NCI-H526 treated with DMSO at 0.1 percent for 48 hours (cell line): ENCODE results near the gene GLOD5.

Source experiments
- DNase-seq: peaks from one replicate; lab custom pipeline; 2025; lab: John Stamatoyannopoulos, UW

GLOD5 gene

DNA sequence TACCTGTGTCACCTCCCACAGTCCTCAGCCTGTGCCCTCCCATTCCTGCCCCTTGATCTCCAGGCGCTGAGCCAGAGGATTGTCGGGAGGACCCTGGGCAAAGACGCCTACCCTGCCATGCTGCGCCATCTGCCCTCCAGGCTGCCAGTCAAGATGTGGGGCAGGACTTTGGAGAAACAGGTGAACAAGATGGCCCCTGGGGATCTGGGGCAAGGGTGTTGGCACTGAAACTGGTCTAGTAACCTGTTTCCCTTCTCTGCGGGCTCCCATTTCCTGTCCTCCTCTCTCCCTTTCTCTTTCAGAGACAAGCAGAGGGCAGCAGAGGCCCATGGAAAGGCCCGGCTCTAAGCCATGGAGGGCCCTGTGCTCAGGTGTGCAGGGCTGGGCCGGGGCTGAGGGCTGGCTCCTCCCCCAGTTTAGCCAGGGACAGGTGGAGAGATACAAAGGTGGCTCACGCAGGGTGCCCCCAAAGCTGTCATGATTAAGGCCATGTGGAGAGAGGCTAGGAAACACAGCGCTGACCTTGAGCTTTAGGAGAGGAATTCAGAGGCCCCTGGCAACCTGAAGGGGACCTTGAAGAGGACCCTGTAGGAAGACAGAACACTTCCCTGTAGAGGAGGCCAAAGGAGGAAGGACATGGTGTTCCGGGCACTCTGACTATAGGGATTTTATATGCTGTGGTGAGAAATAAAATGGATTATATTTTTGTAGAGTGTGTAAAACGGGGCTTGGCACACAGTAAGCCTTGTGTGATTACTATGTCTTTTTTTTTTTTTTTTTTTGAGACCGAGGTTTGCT is at the start of gene GLOD5:
Gene GLOD5 (plus strand): TSS at position 74 of the 798 bp plus-strand sequence. CDS start 44 bp downstream, at position 118.
- DNase-seq: peak; percentile 30

DNA sequence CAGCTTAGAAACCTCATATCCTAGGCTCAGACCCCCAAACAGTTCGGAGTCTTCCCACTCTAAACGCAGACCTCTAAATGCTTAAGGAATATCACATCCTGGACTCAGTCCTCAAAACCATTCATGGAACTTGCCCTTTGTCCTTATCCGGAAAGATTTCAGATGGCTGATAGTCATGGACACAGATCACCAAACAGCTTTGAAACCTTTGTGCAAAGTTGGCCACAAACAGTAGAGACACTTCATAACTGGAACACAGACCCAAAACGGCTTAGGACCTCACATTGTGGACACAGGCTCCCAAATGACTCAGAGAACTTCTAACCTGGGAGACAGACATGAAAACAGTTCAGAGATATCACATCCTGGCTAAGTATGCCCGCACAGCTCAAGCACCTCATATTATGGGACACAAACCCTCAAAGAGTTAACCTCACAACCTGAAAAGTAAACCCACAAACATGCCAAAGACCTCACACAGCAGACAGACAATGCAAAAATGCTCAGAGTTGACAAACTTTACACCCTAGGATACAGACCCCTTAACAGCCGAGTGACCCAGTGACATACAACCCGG is 49.5 kb upstream of the GLOD5 start:
- no peak for DNase-seq

DNA sequence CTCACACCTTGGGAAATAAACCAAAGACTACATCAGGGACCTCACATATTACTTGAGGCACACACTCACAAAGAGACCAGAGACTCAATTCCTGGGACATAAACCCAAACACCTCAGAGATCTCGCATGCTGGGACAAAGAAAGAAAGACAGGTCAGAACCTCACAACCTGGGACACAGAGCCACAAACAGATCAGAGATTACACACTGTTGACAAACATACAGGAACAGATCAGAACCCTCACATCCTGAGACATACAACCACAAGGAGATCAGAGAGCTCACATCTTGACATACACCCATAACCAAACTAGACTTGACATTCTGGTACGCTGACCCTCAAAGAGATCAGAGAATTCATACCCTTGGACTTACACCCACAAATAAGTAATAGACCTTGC is 47.7 kb upstream of the GLOD5 start:
- DNase-seq: no peak

DNA sequence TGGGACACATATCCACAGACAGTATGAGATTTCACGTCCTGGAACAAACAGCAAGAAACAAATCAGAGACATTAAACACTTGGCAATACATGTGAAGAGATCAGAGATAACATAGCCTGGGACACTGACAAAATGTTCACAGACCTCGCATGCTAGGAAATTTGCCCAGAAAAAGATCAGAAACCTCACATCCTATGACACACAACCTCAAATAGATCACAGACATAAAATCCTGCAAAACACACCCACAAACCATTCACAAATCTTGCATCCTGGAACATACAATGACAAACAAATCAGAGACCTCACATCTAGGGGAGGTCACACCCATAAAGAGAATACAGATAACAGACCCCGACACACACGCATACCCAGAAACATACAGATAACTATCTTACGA is 47.0 kb upstream of the GLOD5 start:
- DNase-seq: no peak

DNA sequence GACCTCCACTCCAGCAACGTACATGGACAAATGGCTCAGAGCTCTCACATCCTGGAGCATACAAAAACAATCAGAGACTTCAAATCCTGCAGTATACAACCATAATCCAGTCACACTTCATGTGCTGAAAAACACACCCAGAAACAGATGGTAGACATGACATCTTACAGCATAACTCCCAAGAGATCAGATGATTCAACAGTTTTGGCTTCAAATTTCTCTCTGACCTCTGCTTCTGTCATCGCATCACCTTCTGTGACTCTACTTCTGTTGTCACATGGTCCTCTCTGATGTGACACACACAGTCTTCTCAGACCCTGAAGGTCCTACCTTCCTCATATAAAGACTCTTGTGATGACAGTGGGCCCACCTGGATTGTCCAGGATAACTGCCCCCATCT is 46.5 kb upstream of the GLOD5 start:
- DNase-seq: no peak

DNA sequence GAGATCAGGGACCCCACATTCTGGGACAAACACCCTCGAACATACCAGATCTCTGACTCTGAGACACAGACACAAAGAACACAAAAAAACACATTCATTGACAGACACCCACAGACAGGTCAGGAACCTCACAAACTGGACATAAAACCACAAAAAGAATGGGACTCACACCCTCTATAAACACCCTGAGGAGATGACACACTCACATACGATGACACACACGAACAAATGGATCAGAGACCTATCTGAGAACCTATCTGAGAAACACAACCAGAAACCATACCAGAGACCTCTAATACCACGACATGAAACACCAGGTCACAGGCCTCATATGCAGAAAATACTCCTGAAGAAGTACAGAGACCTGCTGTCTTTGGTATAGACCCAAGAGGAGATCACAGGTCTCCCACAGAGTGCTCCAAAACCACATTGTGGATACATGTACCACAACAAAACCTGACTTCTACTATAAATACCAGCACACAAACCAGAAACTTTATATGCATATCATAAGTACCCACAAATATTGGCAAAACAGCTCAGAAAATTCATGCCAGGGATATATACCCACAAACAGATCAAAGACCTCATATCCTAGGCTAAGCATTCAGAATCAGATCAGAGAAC is 45.6 kb upstream of the GLOD5 start:
- no peak for DNase-seq

DNA sequence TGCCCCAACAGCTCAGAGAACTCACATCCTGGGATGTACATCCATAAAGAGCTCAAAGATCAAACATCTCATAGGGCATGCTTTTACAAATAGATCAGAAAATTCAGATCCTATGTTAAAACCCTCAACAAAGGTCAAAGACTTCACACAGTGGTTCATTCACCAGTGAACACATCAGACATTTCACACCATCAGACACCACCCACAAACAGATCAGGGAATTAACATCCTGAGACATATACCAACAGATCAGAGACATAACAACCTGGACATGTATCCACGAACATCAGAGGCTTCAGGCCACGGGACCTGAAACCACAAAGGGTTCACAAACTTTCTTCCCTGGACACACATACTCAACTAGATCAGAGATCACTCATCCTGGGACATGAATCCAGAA is 41.6 kb upstream of the GLOD5 start:
- DNase-seq: no peak

DNA sequence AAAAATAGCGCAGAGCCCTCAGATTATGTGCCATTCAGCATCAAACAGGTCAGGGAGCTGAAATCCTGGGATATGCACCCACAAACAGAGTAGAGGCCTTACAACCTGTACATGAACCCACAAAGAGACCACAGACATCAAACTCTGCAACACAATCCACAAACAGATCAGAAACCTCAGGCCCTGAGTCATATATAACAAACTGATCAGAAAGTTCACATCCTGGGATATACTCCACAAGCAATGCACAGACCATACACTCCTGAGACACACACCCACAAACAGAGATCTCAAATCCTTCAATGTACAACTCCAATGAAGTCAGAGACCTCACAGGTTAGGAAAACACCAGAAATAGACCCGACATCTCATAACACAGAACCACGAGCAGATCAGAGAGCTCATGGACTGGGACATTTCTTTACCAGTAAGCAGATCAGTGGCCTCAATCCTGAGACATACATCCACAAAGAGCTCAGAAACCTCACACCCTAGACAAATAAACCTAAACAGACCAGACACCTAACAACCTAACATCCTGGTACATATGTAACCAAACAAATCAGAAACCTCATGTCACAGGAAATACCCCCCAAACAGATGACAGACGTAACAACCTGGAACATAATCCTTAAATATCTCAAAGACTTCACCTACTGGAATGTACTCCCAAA is 40.8 kb upstream of the GLOD5 start:
- DNase-seq: no peak

DNA sequence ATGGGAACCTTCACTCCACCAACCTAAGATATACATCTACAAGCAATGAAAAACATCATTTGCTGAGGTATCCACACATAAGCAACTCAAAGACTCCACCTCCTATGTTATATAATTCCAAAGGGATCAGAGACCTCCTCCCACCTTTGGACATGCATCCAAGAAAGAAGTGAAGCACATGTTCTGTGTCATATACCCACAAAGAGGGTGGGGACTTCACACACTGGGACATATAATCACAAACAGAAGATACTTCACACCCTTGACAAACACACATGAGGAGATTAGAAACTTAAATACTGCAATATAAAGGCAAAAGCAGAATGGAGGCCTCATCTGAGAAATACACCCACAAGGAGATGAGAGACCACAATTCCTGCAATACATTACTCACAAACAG is 39.6 kb upstream of the GLOD5 start:
- DNase-seq: no peak

DNA sequence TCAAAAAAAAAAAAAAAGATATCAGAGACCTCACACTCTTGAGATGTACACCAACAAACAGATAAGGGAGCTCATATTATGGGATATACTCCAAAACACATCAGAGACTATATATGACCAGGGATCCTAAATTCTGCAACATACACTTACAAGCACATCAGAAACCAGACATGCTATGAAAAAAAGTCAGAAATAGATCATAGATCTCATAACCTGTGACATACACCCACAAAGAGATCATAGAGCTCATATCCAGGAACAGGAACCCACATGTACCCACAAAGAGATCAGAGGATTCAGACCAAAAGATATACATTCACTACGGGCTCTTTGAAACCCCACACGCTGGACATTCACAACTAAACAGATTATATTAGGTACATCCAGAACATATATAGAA is 35.0 kb upstream of the GLOD5 start:
- no peak for DNase-seq

DNA sequence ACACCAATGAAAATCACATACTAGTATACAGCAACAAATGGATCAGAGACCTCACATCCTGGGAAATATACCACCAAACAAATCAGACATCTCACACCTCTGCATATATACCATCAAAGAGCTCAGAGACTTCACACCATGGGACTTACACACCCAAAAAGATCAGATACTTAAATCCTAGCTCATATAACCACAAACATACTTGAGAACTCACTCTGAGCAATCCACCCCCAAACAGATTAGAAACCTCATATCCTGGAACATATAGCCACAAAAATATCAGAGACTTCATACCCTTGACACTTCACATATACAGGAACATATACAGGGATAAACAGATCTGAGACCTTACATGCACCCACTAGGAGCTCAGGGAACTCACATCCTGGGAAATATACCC is 32.9 kb upstream of the GLOD5 start:
- no peak for DNase-seq

DNA sequence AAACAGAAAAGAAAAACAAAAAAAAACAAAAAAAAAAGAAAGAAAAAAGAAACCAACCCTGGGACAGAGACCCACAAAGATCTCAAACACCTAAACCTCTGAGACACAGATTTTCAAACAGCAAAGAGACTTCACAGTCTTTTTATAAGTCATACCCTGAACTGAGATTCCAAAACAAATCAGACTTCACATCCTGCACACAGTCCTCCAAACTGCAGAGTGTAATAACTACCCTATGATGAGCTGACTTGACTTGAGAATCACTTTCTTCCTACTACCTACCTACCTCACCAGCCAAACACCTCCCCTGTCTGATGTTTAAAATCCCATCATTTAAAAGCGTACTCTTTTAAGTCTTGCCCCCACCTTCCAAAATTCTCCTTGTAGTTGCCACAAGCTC is 25.2 kb upstream of the GLOD5 start:
- no peak for DNase-seq

DNA sequence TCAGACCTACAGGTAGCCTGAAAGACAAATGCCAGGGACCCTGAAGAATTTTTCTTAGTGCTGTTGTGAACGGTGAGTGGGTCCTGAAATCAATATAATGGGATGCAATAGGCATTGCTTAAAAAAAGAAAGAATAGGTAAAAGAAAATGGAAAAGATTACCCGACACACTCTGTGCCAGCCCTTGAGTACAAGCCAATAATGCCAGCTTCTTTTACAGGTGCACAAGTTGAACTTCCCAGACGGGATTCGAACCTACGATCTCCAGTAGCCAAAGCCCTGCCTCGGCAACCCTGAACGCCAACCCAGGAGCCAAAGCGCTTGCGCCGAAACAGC is 24.7 kb upstream of the GLOD5 start:
- DNase-seq: no peak

DNA sequence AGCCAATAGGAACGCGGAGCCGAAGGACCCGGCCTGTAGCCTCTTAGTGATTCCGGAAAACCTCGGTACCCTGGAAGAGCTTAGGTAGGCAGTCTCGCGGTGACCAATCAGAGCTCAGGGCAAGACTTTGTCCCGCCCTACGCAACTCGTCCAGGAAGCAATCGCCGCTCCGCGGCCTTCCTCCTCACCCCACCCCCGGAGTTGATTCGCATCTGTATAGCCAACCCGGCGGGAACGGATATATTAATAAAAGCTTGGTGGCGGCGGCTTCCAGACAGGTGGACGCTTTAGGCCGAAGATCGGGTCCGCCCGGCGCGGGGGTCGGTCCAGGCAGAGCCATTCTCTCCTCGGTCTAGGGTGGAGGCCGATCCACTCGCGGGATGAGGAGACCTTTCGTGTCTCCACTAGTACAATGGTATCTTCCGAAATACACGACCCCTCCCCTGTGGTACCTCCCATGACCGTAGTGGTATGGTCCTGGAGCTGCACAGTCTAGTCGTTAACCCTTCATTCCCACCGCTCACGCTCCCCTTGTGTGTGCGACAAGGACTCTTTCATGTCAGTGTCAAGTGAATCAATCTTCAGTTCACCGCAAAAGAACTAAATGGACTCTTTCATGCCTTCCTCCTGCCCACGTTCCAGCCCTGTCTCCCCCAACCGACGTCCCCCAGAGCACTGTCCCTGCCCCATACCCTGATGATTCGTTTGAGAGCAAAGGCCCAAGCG is 24.2 kb upstream of the GLOD5 start:
- DNase-seq: peak; percentile 94

DNA sequence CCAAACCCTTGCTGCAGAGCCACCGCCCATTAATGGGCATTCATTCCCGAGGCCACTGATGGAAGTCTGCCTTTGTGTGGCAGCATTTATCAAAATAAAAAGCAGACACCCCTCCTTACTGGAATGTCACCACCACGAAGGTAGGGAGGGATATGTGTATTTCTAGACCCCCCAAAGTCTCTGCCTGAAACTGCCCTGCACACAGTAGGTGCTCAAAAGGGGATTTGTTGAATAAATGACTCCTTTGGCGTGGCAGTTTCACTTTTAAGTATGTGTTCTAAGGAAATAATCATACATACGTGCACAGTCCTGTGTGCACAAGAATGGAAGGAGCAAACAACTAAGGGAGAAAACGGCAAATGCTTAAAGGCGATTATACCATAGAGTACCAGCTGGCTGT is 23.6 kb upstream of the GLOD5 start:
- no peak for DNase-seq

DNA sequence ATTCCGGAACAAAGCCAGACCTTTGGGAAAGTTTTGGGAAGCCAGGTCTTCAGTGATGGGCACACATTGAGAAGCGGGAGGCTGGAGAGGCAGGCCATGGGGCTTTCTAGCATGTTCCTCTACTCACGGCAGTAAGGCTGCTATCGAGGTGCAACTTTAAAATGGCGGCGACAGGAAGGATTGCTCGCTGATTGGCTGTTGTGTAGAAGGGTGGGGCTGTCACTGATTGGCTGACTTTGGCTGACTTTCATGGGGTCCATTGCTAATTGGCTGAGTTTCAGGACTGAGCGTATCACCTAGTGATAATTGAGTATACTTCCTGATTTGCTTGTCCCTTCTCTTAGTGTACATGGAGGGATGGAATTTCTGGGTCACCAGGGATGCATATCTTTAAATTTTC is 19.7 kb upstream of the GLOD5 start:
- DNase-seq: no peak

DNA sequence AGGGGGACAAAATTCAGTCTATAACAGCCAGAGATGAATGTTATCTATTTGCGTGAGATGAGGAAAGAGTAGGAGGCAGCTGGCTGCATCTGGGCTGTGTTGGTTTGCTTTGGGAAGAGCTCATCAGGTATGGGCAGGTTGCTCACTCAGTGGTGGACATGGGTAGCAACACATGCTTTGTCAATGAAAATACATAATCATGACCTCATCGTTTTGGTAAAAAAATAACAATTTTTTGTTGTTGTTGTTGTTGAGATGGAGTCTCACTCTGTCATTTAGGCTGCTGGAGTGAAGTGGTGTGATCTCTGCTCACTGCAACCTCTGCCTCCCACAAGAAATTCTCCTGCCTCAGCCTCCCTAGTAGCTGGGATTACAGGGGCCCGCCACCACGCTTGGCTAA is 16.3 kb upstream of the GLOD5 start:
- no peak for DNase-seq

DNA sequence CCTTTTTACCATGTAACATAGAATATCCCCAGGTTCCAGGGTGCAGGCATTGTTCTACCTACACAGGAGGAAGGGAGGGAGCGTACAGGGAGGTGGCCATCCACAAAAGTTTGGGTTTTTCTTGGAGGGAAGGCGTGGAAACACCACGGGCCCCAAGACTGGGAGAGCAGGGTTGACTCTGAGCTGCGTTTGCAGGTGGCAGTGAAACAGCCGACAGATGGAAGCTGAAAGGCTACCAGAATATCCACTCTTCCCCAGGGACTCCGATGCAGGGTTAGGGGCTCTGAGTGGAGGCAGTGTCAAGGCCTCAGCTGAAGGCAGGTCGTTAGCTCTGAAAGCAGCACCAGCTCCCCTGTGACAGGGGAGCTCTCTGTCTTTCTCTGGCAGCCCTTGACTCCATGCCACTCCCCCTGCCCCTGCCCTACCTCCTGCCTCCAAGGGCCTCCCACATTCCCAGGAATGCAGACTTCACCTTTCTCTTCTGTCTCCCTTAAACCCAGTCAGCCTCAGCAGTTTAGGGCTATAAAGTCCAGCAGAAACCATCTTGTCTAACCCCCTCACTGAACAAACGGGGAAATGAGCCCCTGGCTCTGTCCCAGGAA is 14.0 kb upstream of the GLOD5 start:
- DNase-seq: no peak

DNA sequence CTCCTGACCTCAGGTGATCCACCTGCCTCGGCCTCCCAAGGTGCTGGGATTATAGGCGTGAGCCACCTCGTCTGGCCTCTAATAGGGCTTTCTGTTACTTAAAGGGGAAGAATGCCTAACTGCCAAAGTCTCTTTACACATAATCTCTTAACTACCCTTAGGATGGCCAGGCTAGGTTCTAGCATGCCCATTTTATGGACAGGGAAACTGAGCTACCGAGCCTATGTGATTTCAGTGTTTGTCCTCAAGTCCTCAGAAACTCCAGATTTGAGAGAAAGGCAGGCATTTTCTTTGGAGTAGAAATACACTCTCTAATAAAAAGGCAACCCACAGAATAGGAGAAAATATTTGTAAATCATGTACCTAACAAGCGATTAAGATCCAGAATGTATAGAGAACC is 12.4 kb upstream of the GLOD5 start:
- no peak for DNase-seq

DNA sequence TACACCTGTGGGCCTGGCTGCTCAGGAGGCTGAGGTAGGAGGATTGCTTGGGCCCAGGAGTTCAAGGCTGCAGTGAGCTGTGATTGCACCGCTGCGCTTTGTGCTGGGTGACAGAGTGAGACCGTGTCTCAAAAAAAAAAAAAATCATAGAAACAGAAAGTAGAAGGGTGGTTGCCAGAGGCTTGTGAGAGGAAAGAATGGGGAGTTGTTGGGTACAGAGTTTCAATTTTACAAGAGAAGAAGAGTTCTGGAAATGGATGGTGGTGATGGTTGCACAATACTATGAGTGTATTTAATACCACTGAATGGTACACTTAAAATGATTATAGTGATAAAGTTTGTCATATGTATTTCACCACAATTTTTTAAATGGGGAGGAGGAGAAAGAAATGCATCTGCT is 10.2 kb upstream of the GLOD5 start:
- no peak for DNase-seq

DNA sequence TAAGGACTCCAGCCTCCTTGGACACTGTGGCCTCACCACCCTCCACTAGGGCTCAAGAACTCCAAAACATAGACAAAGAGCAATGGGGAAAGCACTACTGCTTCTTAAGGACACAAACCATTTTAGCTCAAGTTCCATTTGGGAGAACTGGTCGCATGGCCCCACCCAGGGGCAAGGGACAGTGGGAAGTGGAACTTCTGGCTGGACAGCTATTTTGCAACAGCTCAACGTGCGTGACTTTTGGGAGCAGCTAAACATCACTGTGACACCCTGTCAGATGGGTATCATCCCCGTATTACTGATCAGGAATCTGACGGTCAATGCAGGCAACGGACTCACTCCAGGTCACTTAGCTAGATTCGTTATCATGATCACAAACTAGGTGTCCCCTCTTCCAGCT is 9.0 kb upstream of the GLOD5 start:
- DNase-seq: no peak

DNA sequence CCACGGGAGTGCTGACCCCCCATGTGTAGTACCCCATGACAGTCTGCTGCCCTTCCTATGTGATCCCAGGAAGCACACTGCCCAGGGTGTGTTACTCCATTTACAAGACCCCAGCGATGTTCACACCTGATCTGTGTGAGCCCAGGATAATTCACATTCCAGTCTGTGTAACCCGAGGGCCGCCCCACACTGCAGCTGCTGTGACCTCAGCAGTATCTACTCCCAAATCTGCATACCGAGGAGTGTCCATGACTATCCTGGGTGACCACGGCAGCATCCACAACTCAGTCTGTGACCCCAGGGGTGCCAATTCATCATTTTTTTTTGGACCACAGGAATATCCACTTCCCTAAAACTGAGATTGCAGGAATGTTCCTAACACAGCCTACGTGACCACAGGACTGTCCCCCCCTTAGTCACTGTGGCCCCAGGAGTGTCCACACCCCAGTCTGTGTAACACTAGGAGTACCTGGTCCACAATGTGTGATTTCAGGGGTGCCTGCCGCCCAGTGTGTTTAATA is 7.8 kb upstream of the GLOD5 start:
- no peak for DNase-seq
